ENCODE data around the gene LRFN3. TPM values are rescaled to one million over a fixed set of nuclear protein-coding genes. Genes with fewer than 3 reads are reported as not detected.

Gene LRFN3
- total RNA-seq, 1 donor, result 3.5 TPM

GRCh38 chr19:35939307-35940077, 3.3 kb downstream of the LRFN3 start:
- H3K4me3 ChIP-seq (ENCODE audit: low read depth, low read length), result no peak overlapping the region
- DNase-seq (ENCODE audit: low read depth), result no peak
- no peak for TF ChIP-seq CTCF (IDR thresholded peaks at IDR 0.05; ENCODE audit: insufficient read depth, low read depth, low read length)

- no peak for TF ChIP-seq CTCF (IDR thresholded peaks at IDR 0.05; ENCODE audit: insufficient read depth, low read depth, low read length)
- H3K4me3 ChIP-seq (ENCODE audit: low read depth, low read length), result no peak overlapping the region
- no peak for DNase-seq (ENCODE audit: low read depth)
These were observed 4.1 kb downstream of the LRFN3 start for GRCh38 chr19:35940078-35940775.

- no peak overlapping the region for H3K4me3 ChIP-seq (ENCODE audit: low read depth, low read length)
- DNase-seq (ENCODE audit: low read depth), result no peak
- no peak for TF ChIP-seq CTCF (IDR thresholded peaks at IDR 0.05; ENCODE audit: insufficient read depth, low read depth, low read length)
These were observed 4.7 kb downstream of the LRFN3 start for GRCh38 chr19:35940839-35941238.

- no peak for TF ChIP-seq CTCF (IDR thresholded peaks at IDR 0.05; ENCODE audit: insufficient read depth, low read depth, low read length)
- DNase-seq (ENCODE audit: low read depth), result no peak
- H3K4me3 ChIP-seq (ENCODE audit: low read depth, low read length), result no peak overlapping the region
These were observed 6.1 kb downstream of the LRFN3 start for GRCh38 chr19:35942235-35942634.

- no peak for TF ChIP-seq CTCF (IDR thresholded peaks at IDR 0.05; ENCODE audit: insufficient read depth, low read depth, low read length)
- no peak for DNase-seq (ENCODE audit: low read depth)
- H3K4me3 ChIP-seq (ENCODE audit: low read depth, low read length), result no peak overlapping the region
These were observed 7.4 kb downstream of the LRFN3 start for GRCh38 chr19:35943321-35944301.

- no peak for TF ChIP-seq CTCF (IDR thresholded peaks at IDR 0.05; ENCODE audit: insufficient read depth, low read depth, low read length)
- no peak for DNase-seq (ENCODE audit: low read depth)
- no peak overlapping the region for H3K4me3 ChIP-seq (ENCODE audit: low read depth, low read length)
These were observed 8.4 kb downstream of the LRFN3 start for GRCh38 chr19:35944556-35944955.

Data from fibroblast of villous mesenchyme (primary cell).